ENCODE results near the gene ABCA2. TPM values are rescaled to one million over a fixed set of nuclear protein-coding genes. Genes with fewer than 3 reads are reported as not detected.
A peak's percentile ranks its signal among the peaks of the same experiment; 100 is the strongest.
"Not testable (repeated sequence)": the region's sequence is repeated elsewhere in the genome, so short reads cannot be mapped to it uniquely, and the experiment has no call there.

Gene ABCA2
- total RNA-seq, 1 experiment from 2014 or later = 21.7 TPM

- H3K36me3 Mint-ChIP-seq (ENCODE audit: insufficient read depth, unreplicated experiment); BruUV-seq (replicated peaks); H3K9me3 Mint-ChIP-seq (ENCODE audit: unreplicated experiment); H3K27me3 Mint-ChIP-seq (ENCODE audit: insufficient read depth, unreplicated experiment); DNase-seq (ENCODE audit: unreplicated experiment); H3K27ac Mint-ChIP-seq (ENCODE audit: low read depth, unreplicated experiment); H3K4me1 Mint-ChIP-seq (ENCODE audit: insufficient read depth, unreplicated experiment); intact Hi-C loops (cut with micrococcal nuclease); POLR2A ChIA-PET; H3K4me3 Mint-ChIP-seq (ENCODE audit: unreplicated experiment): not testable (repeated sequence)
- CTCF ChIA-PET = interaction anchor here (0.6 to 2.0 kb wide), 3 partner anchors 8 to 31 kb away, joined by 3 to 4 read pairs (median 4); partner anchors contain the start of genes CLIC3 and PAXX
- peak; percentile 24 for TF ChIP-seq CTCF (IDR thresholded peaks at IDR 0.05; ENCODE audit: unreplicated experiment)
Observed at GRCh38 chr9:137004285-137004684, 23.8 kb downstream of the ABCA2 start.

- POLR2A ChIA-PET = no interaction called here
- H3K4me1 Mint-ChIP-seq (ENCODE audit: insufficient read depth, unreplicated experiment) = peaks cover 2% of the 10 kb centered on the region
- DNase-seq (ENCODE audit: unreplicated experiment) = no peak
- H3K36me3 Mint-ChIP-seq (ENCODE audit: insufficient read depth, unreplicated experiment) = no peaks in the 10 kb centered on the region
- H3K27ac Mint-ChIP-seq (ENCODE audit: low read depth, unreplicated experiment) = no peak overlapping the region
- H3K27me3 Mint-ChIP-seq (ENCODE audit: insufficient read depth, unreplicated experiment) = no peaks in the 10 kb centered on the region
- no TSS peak for BruUV-seq (replicated peaks)
- intact Hi-C loops (cut with micrococcal nuclease) = no loop called here
- H3K9me3 Mint-ChIP-seq (ENCODE audit: unreplicated experiment) = no peaks in the 10 kb centered on the region
- TF ChIP-seq CTCF (IDR thresholded peaks at IDR 0.05; ENCODE audit: unreplicated experiment) = no peak
- CTCF ChIA-PET = interaction anchor here (1.1 to 2.2 kb wide), 2 partner anchors 23 to 27 kb away, joined by 3 to 18 read pairs; no protein-coding TSS in a partner anchor
- H3K4me3 Mint-ChIP-seq (ENCODE audit: unreplicated experiment) = no peak overlapping the region
Observed at GRCh38 chr9:137002646-137003041, 25.4 kb downstream of the ABCA2 start.

GRCh38 chr9:137001857-137002645 is 26.0 kb downstream of the ABCA2 start:
- Mint-ChIP-seq H3K27me3 (ENCODE audit: insufficient read depth, unreplicated experiment) (no peaks in the 10 kb centered on the region), H3K36me3 (ENCODE audit: insufficient read depth, unreplicated experiment) (no peaks in the 10 kb centered on the region), H3K27ac (ENCODE audit: low read depth, unreplicated experiment) (no peak overlapping the region), H3K9me3 (ENCODE audit: unreplicated experiment) (no peaks in the 10 kb centered on the region), H3K4me1 (ENCODE audit: insufficient read depth, unreplicated experiment) (peaks cover 4% of the 10 kb centered on the region), H3K4me3 (ENCODE audit: unreplicated experiment) (no peak overlapping the region)
- POLR2A ChIA-PET = no interaction called here
- no peak for DNase-seq (ENCODE audit: unreplicated experiment)
- TF ChIP-seq CTCF (IDR thresholded peaks at IDR 0.05; ENCODE audit: unreplicated experiment) = no peak
- intact Hi-C loops (cut with micrococcal nuclease) = no loop called here
- BruUV-seq (replicated peaks) = no TSS peak
- CTCF ChIA-PET = interaction anchor here (0.6 to 2.2 kb wide), 5 partner anchors 24 to 202 kb away, joined by 3 to 18 read pairs (median 3); partner anchors contain the start of gene ENTPD2

GRCh38 chr9:137000177-137000930 is 27.7 kb downstream of the ABCA2 start:
- H3K27ac Mint-ChIP-seq (ENCODE audit: low read depth, unreplicated experiment) = no peak overlapping the region
- ChIA-PET POLR2A (no interaction called here), CTCF (interaction anchor here (0.6 to 1.6 kb wide), 4 partner anchors 29 to 66 kb away, joined by 3 to 10 read pairs (median 4); partner anchors contain the start of genes ABCA2 and C8G)
- DNase-seq (ENCODE audit: unreplicated experiment) = no peak
- peaks cover 4% of the 10 kb centered on the region for H3K4me1 Mint-ChIP-seq (ENCODE audit: insufficient read depth, unreplicated experiment)
- no peaks in the 10 kb centered on the region for H3K27me3 Mint-ChIP-seq (ENCODE audit: insufficient read depth, unreplicated experiment)
- TF ChIP-seq CTCF (IDR thresholded peaks at IDR 0.05; ENCODE audit: unreplicated experiment) = no peak
- H3K4me3 Mint-ChIP-seq (ENCODE audit: unreplicated experiment) = no peak overlapping the region
- no peaks in the 10 kb centered on the region for H3K9me3 Mint-ChIP-seq (ENCODE audit: unreplicated experiment)
- no peaks in the 10 kb centered on the region for H3K36me3 Mint-ChIP-seq (ENCODE audit: insufficient read depth, unreplicated experiment)
- intact Hi-C loops (cut with micrococcal nuclease) = no loop called here
- no TSS peak for BruUV-seq (replicated peaks)

Data from MCF 10A (cell line).